Thyroid gland (tissue), 4 donors: Measurements from ENCODE around the gene FAXDC2.

Source experiments
- POLR2A ChIP-seq, 2 donors: fragments of 450-650 bp; IDR thresholded peaks; one replicate each; pipeline ENCODE4 v1.6.1; 2017; ENCODE audit warnings: antibody characterized with exemption in 2 of 2, mild to moderate bottlenecking in 2 of 2, moderate library complexity in 1 of 2
- TF ChIP-seq, protein P1 (sequence below), 6 experiments: fragments of 200-600 bp in 3 of 6; fragments of 450-650 bp in 3 of 6; sonication (generic) in 3 of 6; IDR thresholded peaks; one replicate each; pipeline ENCODE4 v1.5.1; 2016 to 2019; ENCODE audit warnings: antibody characterized with exemption in 6 of 6, mild to moderate bottlenecking in 2 of 6, inconsistent platforms in 1 of 6, moderate library complexity in 1 of 6

DNA sequence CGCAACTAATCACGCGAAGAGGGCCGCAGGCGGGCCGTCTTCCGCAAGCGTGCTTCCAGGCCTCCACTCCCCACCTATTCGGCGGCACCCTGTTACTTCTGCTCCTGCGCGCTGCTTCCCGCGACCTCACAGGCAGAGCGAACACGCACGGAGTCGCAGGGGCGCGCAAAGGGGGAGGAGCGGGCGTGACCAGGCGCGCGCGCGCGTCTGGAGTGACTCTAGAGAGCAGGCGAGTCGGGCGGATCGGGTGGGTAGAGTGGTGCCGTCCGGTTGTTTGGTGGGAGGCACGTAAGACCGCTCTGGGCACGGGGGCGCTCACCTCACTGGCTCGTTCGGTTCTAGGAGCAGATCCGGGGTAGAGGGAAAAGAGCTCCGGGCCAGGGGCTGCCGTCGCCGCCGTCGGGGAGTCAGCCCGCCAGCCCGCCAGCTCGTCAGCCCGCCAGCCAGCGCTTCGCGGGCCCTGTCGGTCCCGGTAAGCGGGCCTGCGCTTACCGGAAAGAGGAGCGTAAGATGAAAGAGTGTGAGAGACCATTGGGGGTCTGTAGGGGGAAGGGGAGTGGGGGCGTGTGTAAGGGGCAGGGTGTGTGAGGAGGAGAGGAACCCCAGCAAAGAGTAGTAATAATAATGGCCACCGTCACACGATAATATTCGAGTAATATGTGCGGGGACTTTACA is 8.0 kb upstream of the FAXDC2 start, which contains the start of gene CNOT8:
- TF ChIP-seq, protein P1, sequence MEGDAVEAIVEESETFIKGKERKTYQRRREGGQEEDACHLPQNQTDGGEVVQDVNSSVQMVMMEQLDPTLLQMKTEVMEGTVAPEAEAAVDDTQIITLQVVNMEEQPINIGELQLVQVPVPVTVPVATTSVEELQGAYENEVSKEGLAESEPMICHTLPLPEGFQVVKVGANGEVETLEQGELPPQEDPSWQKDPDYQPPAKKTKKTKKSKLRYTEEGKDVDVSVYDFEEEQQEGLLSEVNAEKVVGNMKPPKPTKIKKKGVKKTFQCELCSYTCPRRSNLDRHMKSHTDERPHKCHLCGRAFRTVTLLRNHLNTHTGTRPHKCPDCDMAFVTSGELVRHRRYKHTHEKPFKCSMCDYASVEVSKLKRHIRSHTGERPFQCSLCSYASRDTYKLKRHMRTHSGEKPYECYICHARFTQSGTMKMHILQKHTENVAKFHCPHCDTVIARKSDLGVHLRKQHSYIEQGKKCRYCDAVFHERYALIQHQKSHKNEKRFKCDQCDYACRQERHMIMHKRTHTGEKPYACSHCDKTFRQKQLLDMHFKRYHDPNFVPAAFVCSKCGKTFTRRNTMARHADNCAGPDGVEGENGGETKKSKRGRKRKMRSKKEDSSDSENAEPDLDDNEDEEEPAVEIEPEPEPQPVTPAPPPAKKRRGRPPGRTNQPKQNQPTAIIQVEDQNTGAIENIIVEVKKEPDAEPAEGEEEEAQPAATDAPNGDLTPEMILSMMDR (IDR thresholded peaks at IDR 0.05): no peak
- peak; percentile 86 to 93 for TF ChIP-seq POLR2A (IDR thresholded peaks at IDR 0.05)
